HG03280 (cell line): ENCODE results near the gene TRIM31.
"Not testable (repeated sequence)": the region's sequence is repeated elsewhere in the genome, so short reads cannot be mapped to it uniquely, and the experiment has no call there.

Experiments
- ATAC-seq: cut with Tn5 transposase; IDR thresholded peaks from one replicate; pipeline ENCODE4 v1.9.1; 2021; ENCODE audit warnings: mild to moderate bottlenecking, moderate library complexity; ENCODE audit not compliant: unreplicated experiment

Gene TRIM31

GRCh38 chr6:30149858-30150550, 37.1 kb upstream of the TRIM31 start:
- no peak for ATAC-seq

- no peak for ATAC-seq
These were observed 36.3 kb upstream of the TRIM31 start for GRCh38 chr6:30149234-30149633.

- no peak for ATAC-seq
These were observed 34.2 kb upstream of the TRIM31 start for GRCh38 chr6:30147096-30147495.

GRCh38 chr6:30145818-30146217, 32.9 kb upstream of the TRIM31 start:
- no peak for ATAC-seq

GRCh38 chr6:30144811-30145210, 31.9 kb upstream of the TRIM31 start:
- no peak for ATAC-seq

GRCh38 chr6:30143780-30144179, 30.9 kb upstream of the TRIM31 start:
- ATAC-seq, result no peak

- ATAC-seq, result no peak
These were observed 29.8 kb upstream of the TRIM31 start for GRCh38 chr6:30142665-30143064.

GRCh38 chr6:30140240-30140639, 27.4 kb upstream of the TRIM31 start:
- ATAC-seq, result not testable (repeated sequence)

- no peak for ATAC-seq
These were observed 23.8 kb upstream of the TRIM31 start for GRCh38 chr6:30136570-30137286.

- no peak for ATAC-seq
These were observed 22.9 kb upstream of the TRIM31 start, which contains the start of gene TRIM40 for GRCh38 chr6:30135757-30136156. TSS of gene TRIM40 (plus strand) at chr6:30136140. CDS start at chr6:30137037, 897 bp downstream.

GRCh38 chr6:30135147-30135546, 22.3 kb upstream of the TRIM31 start:
- ATAC-seq, result no peak

GRCh38 chr6:30131947-30132497, 19.1 kb upstream of the TRIM31 start:
- ATAC-seq, result no peak

GRCh38 chr6:30130887-30131862, 18.3 kb upstream of the TRIM31 start:
- peak; percentile 86 for ATAC-seq

GRCh38 chr6:30130179-30130679, 17.3 kb upstream of the TRIM31 start:
- no peak for ATAC-seq

- no peak for ATAC-seq
These were observed 16.6 kb upstream of the TRIM31 start for GRCh38 chr6:30129265-30130178.

- no peak for ATAC-seq
These were observed 14.6 kb upstream of the TRIM31 start for GRCh38 chr6:30127238-30128093.

GRCh38 chr6:30122515-30122914, 9.6 kb upstream of the TRIM31 start:
- ATAC-seq, result no peak

- no peak for ATAC-seq
These were observed 8.8 kb upstream of the TRIM31 start for GRCh38 chr6:30121446-30122366.
